Activated gamma-delta T cell treated with Interleukin-2 at 50 U/mL for 16 hours (primary cell): ENCODE results near the gene CCDC33.

ENCODE experiments used
- DNase-seq: peaks from one replicate; pipeline ENCODE4 v3.0.0-alpha.2; 2020

The CCDC33 gene

GRCh38 chr15:74233373-74233772 lies 2.8 kb upstream of the CCDC33 start:
- DNase-seq: no peak

GRCh38 chr15:74233851-74234597 lies 2.1 kb upstream of the CCDC33 start:
- no peak for DNase-seq

- DNase-seq: no peak
Measured at GRCh38 chr15:74234598-74234875, 1.6 kb upstream of the CCDC33 start.

GRCh38 chr15:74239051-74239705 lies 3.1 kb downstream of the CCDC33 start:
- no peak for DNase-seq

- no peak for DNase-seq
Measured at GRCh38 chr15:74240002-74240568, 4.0 kb downstream of the CCDC33 start.

GRCh38 chr15:74240897-74241614 lies 4.9 kb downstream of the CCDC33 start:
- no peak for DNase-seq

GRCh38 chr15:74242441-74243185 lies 6.5 kb downstream of the CCDC33 start:
- no peak for DNase-seq

- DNase-seq: no peak
Measured at GRCh38 chr15:74243431-74243830, 7.3 kb downstream of the CCDC33 start.

- no peak for DNase-seq
Measured at GRCh38 chr15:74244822-74245341, 8.8 kb downstream of the CCDC33 start.

GRCh38 chr15:74245342-74245931 lies 9.3 kb downstream of the CCDC33 start:
- DNase-seq: no peak

- DNase-seq: no peak
Measured at GRCh38 chr15:74250266-74250665, 14.1 kb downstream of the CCDC33 start.

GRCh38 chr15:74251131-74251811 lies 15.1 kb downstream of the CCDC33 start:
- DNase-seq: no peak

GRCh38 chr15:74252291-74252690 lies 16.2 kb downstream of the CCDC33 start:
- no peak for DNase-seq

- DNase-seq: no peak
Measured at GRCh38 chr15:74252721-74253120, 16.6 kb downstream of the CCDC33 start.

- DNase-seq: no peak
Measured at GRCh38 chr15:74253211-74253921, 17.2 kb downstream of the CCDC33 start.

GRCh38 chr15:74257105-74257504 lies 21.0 kb downstream of the CCDC33 start:
- no peak for DNase-seq

GRCh38 chr15:74257623-74258022 lies 21.5 kb downstream of the CCDC33 start:
- DNase-seq: no peak

- no peak for DNase-seq
Measured at GRCh38 chr15:74258456-74259291, 22.5 kb downstream of the CCDC33 start.

- DNase-seq: no peak
Measured at GRCh38 chr15:74259292-74259648, 23.1 kb downstream of the CCDC33 start.
